HepG2 (cell line): ENCODE measurements around the gene C17orf75. TPM values are rescaled to one million over a fixed set of nuclear protein-coding genes. Genes with fewer than 3 reads are reported as not detected.
A peak's percentile ranks its signal among the peaks of the same experiment; 100 is the strongest.

Experiments used
- ARNT2 ChIP-seq: sonication (generic); formaldehyde crosslinking; IDR thresholded peaks from 2 replicates; pipeline ENCODE4 v1.8.0; 2022; ENCODE audit warnings: mild to moderate bottlenecking, low read depth, missing genetic modification reagents, moderate library complexity
- CBX5 ChIP-seq: sonication (generic); formaldehyde crosslinking; IDR thresholded peaks from 2 replicates; pipeline ENCODE4 v1.4.0; 2020; ENCODE audit warnings: missing genetic modification reagents, borderline replicate concordance
- CEBPB ChIP-seq: IDR thresholded peaks from 2 replicates; pipeline ENCODE4 v1.6.1; 2011; ENCODE audit warnings: low read depth, low read length, improper control_type of control experiment, borderline replicate concordance
- EHMT2 ChIP-seq: fragments of 200-600 bp; sonication (generic); IDR thresholded peaks from 2 replicates; pipeline ENCODE4 v1.7.0; 2017; ENCODE audit warnings: antibody characterized with exemption, low read depth, low read length, borderline replicate concordance
- GTF2F1 ChIP-seq: fragments of 150-350 bp; IDR thresholded peaks from 2 replicates; pipeline ENCODE4 v1.6.1; 2014; ENCODE audit warnings: low read length
- HNF4G ChIP-seq, 2 experiments: sonication (generic) in 1 of 2; formaldehyde crosslinking in 1 of 2; IDR thresholded peaks; 2 replicates each; pipeline versions ENCODE4 v1.4.0 to v1.6.1; 2011 to 2020; ENCODE audit warnings: borderline replicate concordance in 2 of 2, low read depth in 2 of 2, mild to moderate bottlenecking in 2 of 2, low read length in 1 of 2, missing genetic modification reagents in 1 of 2, moderate library complexity in 1 of 2
- HOXA3 ChIP-seq: sonication (generic); formaldehyde crosslinking; IDR thresholded peaks from 2 replicates; pipeline ENCODE4 v1.5.0; 2020; ENCODE audit warnings: missing genetic modification reagents
- HOXA5 ChIP-seq: sonication (generic); formaldehyde crosslinking; IDR thresholded peaks from 2 replicates; pipeline ENCODE4 v1.4.0; 2020; ENCODE audit warnings: missing genetic modification reagents
- MED1 ChIP-seq: sonication (generic); formaldehyde crosslinking; IDR thresholded peaks from 2 replicates; pipeline ENCODE4 v1.4.0; 2020; ENCODE audit warnings: missing genetic modification reagents
- MZF1 ChIP-seq: sonication (generic); formaldehyde crosslinking; IDR thresholded peaks from 2 replicates; pipeline ENCODE4 v1.8.1; 2023; ENCODE audit warnings: mild to moderate bottlenecking, missing genetic modification reagents, borderline replicate concordance
- PAX8 ChIP-seq: sonication (generic); formaldehyde crosslinking; IDR thresholded peaks from 2 replicates; pipeline ENCODE4 v1.8.0; 2022; ENCODE audit warnings: mild to moderate bottlenecking, missing genetic modification reagents, borderline replicate concordance
- PCBP1 ChIP-seq: fragments of 200-400 bp; formaldehyde crosslinking; IDR thresholded peaks from 2 replicates; pipeline ENCODE4 v1.6.1; 2017; ENCODE audit warnings: mild to moderate bottlenecking, low read depth, low read length, borderline replicate concordance
- PITX1 ChIP-seq: sonication (generic); formaldehyde crosslinking; IDR thresholded peaks from 2 replicates; pipeline ENCODE4 v1.5.1; 2020; ENCODE audit warnings: mild to moderate bottlenecking, missing genetic modification reagents
- PPARG ChIP-seq: conservative IDR thresholded peaks from 2 replicates; pipeline ENCODE4 v1.6.1; 2016; ENCODE audit warnings: missing biosample characterization, missing genetic modification reagents
- RFX5 ChIP-seq: IDR thresholded peaks from 2 replicates; pipeline ENCODE4 v1.6.1; 2011; ENCODE audit warnings: low read depth, low read length, improper control_type of control experiment
- SAFB2 ChIP-seq: sonication (generic); formaldehyde crosslinking; IDR thresholded peaks from 2 replicates; pipeline ENCODE4 v1.5.1; 2020; ENCODE audit warnings: missing genetic modification reagents, low read depth, mild to moderate bottlenecking, borderline replicate concordance
- TCF7 ChIP-seq: sonication (generic); IDR thresholded peaks from 2 replicates; pipeline ENCODE4 v1.6.1; 2016; ENCODE audit warnings: antibody characterized with exemption, low read depth
- ZC3H13 ChIP-seq: sonication (generic); formaldehyde crosslinking; IDR thresholded peaks from 2 replicates; pipeline ENCODE4 v1.8.1; 2023; ENCODE audit warnings: mild to moderate bottlenecking, missing genetic modification reagents, moderate library complexity
- ZFP36L2 ChIP-seq: sonication (generic); formaldehyde crosslinking; IDR thresholded peaks from 2 replicates; pipeline ENCODE4 v1.4.0; 2020; ENCODE audit warnings: missing genetic modification reagents
- ZNF343 ChIP-seq: sonication (generic); formaldehyde crosslinking; IDR thresholded peaks from 2 replicates; pipeline ENCODE4 v1.4.0; 2020; ENCODE audit warnings: mild to moderate bottlenecking, missing genetic modification reagents
- ZNF75D ChIP-seq: sonication (generic); formaldehyde crosslinking; IDR thresholded peaks from 2 replicates; pipeline ENCODE4 v1.8.1; 2023; ENCODE audit warnings: missing genetic modification reagents, mild to moderate bottlenecking, borderline replicate concordance
- ZNF841 ChIP-seq: sonication (generic); formaldehyde crosslinking; IDR thresholded peaks from 2 replicates; pipeline ENCODE4 v1.8.1; 2023; ENCODE audit warnings: missing genetic modification reagents, borderline replicate concordance
- polyA plus RNA-seq, 8 experiments: library from polyadenylated mRNA; depleted of rRNA in 3 of 8; stranded (reverse) in 7 of 8; unstranded in 1 of 8; fragments of >200 nt; fragmentation: Illumina TruSeq in 4 of 8; extraction: Trizol in 4 of 8; gene quantifications; 2 replicates each; pipeline versions ENCODE4 v1.2.1 to v1.2.3, GENCODE V29; 2011 to 2016; ENCODE audit warnings: low read depth in 4 of 8, missing spikeins in 1 of 8, mixed read lengths in 1 of 8; ENCODE audit not compliant: insufficient read depth in 1 of 8
- total RNA-seq, 5 experiments: library from RNA; depleted of rRNA; stranded (reverse); fragments of >200 nt; fragmentation: Illumina TruSeq; extraction: Trizol; gene quantifications; 2 replicates each; pipeline ENCODE4 v1.2.3, GENCODE V29; 2016; ENCODE audit warnings: low read depth in 1 of 5
- TF ChIP-seq, protein P1 (sequence below): sonication (generic); formaldehyde crosslinking; IDR thresholded peaks from 2 replicates; pipeline ENCODE4 v1.8.0; 2022; ENCODE audit warnings: missing genetic modification reagents, mild to moderate bottlenecking, borderline replicate concordance
- TF ChIP-seq, protein P2 (sequence below): sonication (generic); formaldehyde crosslinking; IDR thresholded peaks from 2 replicates; pipeline ENCODE4 v1.5.1; 2020; ENCODE audit warnings: missing genetic modification reagents, mild to moderate bottlenecking, borderline replicate concordance
- TF ChIP-seq, protein P3 (sequence below): sonication (generic); formaldehyde crosslinking; IDR thresholded peaks from 2 replicates; pipeline ENCODE4 v1.4.0; 2020; ENCODE audit warnings: missing genetic modification reagents

The C17orf75 gene
- total and polyA plus RNA-seq, 2 of the 13 experiments (the other 11 are each of a cell fraction or from before 2014, with no cell fraction given): 16.2 to 33.0 TPM

DNA sequence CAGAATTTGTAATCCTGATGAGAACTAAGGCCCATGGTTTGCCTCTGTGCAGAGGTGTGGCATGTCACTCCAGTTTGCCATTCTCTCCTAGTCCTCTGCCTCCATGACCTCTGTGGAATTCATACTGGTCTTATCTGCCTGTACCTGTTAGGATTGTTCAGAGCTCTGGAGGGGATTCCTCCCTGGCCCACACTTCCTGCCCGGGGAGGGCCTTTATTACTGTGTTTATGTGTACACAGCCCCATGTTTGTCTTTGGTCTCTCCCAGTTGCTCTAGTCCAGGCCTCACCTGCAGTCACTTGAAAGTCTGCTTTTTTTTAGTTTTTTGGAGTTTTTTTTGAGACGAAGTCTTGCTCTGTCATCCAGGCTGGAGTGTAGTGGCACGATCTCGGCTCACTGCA lies 39.9 kb downstream of the C17orf75 start (continued):
- TF ChIP-seq, protein P1, sequence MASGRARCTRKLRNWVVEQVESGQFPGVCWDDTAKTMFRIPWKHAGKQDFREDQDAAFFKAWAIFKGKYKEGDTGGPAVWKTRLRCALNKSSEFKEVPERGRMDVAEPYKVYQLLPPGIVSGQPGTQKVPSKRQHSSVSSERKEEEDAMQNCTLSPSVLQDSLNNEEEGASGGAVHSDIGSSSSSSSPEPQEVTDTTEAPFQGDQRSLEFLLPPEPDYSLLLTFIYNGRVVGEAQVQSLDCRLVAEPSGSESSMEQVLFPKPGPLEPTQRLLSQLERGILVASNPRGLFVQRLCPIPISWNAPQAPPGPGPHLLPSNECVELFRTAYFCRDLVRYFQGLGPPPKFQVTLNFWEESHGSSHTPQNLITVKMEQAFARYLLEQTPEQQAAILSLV: no peak
- TF ChIP-seq ZNF841 (CRISPR knock-in tag) (no peak), ZNF343 (CRISPR knock-in tag) (no peak), ARNT2 (CRISPR knock-in tag) (no peak), GTF2F1 (no peak), PAX8 (CRISPR knock-in tag) (no peak), PCBP1 (no peak), RFX5 (no peak), EHMT2 (no peak), PITX1 (CRISPR knock-in tag) (no peak), HOXA5 (CRISPR knock-in tag) (no peak), HOXA3 (no peak), PPARG (peak; percentile 65; the same call in 1 of the 2 replicates), TCF7 (peak; percentile 49; the same call in 1 of the 2 replicates), CBX5 (CRISPR knock-in tag) (no peak), MZF1 (CRISPR knock-in tag) (no peak), ZFP36L2 (CRISPR knock-in tag) (no peak), ZC3H13 (CRISPR knock-in tag) (no peak), ZNF75D (CRISPR knock-in tag) (no peak), CEBPB (no peak), HNF4G (IDR thresholded peaks at IDR 0.05; ENCODE audit: borderline replicate concordance, low read depth, low read length) (no peak), HNF4G (CRISPR knock-in tag; IDR thresholded peaks at IDR 0.05; ENCODE audit: borderline replicate concordance, low read depth) (no peak), MED1 (CRISPR knock-in tag) (0 out of 2 replicates have a peak, but pooled peaks have one; percentile 20), SAFB2 (CRISPR knock-in tag) (no peak)
- TF ChIP-seq, protein P2, sequence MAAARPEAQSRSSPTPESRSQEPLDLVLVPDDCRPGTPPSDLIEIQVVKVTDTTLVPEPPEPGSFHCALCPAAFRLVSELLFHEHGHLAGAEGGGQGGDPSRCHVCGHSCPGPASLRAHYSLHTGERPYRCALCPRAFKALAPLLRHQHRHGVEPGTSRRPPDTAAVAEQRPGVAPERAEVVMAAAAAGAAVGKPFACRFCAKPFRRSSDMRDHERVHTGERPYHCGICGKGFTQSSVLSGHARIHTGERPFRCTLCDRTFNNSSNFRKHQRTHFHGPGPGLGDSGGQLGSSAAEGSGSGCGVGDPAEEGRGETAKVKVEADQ (CRISPR knock-in tag): no peak
- TF ChIP-seq, protein P3, sequence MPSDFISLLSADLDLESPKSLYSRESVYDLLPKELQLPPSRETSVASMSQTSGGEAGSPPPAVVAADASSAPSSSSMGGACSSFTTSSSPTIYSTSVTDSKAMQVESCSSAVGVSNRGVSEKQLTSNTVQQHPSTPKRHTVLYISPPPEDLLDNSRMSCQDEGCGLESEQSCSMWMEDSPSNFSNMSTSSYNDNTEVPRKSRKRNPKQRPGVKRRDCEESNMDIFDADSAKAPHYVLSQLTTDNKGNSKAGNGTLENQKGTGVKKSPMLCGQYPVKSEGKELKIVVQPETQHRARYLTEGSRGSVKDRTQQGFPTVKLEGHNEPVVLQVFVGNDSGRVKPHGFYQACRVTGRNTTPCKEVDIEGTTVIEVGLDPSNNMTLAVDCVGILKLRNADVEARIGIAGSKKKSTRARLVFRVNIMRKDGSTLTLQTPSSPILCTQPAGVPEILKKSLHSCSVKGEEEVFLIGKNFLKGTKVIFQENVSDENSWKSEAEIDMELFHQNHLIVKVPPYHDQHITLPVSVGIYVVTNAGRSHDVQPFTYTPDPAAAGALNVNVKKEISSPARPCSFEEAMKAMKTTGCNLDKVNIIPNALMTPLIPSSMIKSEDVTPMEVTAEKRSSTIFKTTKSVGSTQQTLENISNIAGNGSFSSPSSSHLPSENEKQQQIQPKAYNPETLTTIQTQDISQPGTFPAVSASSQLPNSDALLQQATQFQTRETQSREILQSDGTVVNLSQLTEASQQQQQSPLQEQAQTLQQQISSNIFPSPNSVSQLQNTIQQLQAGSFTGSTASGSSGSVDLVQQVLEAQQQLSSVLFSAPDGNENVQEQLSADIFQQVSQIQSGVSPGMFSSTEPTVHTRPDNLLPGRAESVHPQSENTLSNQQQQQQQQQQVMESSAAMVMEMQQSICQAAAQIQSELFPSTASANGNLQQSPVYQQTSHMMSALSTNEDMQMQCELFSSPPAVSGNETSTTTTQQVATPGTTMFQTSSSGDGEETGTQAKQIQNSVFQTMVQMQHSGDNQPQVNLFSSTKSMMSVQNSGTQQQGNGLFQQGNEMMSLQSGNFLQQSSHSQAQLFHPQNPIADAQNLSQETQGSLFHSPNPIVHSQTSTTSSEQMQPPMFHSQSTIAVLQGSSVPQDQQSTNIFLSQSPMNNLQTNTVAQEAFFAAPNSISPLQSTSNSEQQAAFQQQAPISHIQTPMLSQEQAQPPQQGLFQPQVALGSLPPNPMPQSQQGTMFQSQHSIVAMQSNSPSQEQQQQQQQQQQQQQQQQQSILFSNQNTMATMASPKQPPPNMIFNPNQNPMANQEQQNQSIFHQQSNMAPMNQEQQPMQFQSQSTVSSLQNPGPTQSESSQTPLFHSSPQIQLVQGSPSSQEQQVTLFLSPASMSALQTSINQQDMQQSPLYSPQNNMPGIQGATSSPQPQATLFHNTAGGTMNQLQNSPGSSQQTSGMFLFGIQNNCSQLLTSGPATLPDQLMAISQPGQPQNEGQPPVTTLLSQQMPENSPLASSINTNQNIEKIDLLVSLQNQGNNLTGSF: no peak
